ENCODE data around the gene MRO. TPM values are rescaled to one million over a fixed set of nuclear protein-coding genes. Genes with fewer than 3 reads are reported as not detected.
A peak's percentile ranks its signal among the peaks of the same experiment; 100 is the strongest.

Gene MRO
- total RNA-seq (not detected in 2 replicates), polyA plus RNA-seq (1.3 TPM in 1 of 2 replicates, not detected in the other)

- DNase-seq (ENCODE audit: low read depth in 1 of 2, low spot score in 1 of 2) = peak; percentile 89
- H3K36me3 ChIP-seq = no peaks in the 10 kb centered on the region
- peak; percentile 94 for TF ChIP-seq CTCF (IDR thresholded peaks at IDR 0.05; ENCODE audit: low read depth, low read length)
- H3K9me3 ChIP-seq (ENCODE audit: low read depth) = no peaks in the 10 kb centered on the region
- H3K4me3 ChIP-seq = peak within 1 kb of the TSS; percentile 22
- H3K27me3 ChIP-seq = no peaks in the 10 kb centered on the region
- H3K27ac ChIP-seq = no peak within 1 kb of the TSS
- peaks cover 4% of the 10 kb centered on the region for H3K4me1 ChIP-seq (ENCODE audit: low read depth)
These were observed at the start of gene MRO for GRCh38 chr18:50819728-50820378. Gene MRO, minus strand, starts transcription at chr18:50820016. Its CDS starts 10,616 bp downstream, at chr18:50809400.

DNA sequence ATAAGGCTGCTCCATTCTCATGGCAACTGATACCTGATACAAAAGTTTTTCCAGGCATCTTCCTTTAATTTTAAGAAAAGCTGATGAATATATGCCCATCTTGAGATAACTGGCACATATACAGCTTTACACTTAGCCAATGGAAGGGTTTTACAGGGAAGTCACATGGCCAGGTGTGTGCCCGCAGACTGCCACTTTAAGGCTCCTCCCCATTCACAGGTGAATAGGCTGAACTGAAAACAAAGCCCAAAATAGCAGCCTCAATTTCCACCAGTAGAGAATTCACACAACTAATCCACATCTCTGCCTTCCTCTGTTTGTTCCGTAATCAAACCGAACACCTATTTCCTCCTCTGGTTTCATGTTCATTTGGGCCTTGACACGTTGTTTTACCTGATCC lies 49.3 kb upstream of the MRO start:
- H3K9me3 ChIP-seq (ENCODE audit: low read depth) = no peaks in the 10 kb centered on the region
- no peaks in the 10 kb centered on the region for H3K27me3 ChIP-seq
- DNase-seq (ENCODE audit: low read depth in 1 of 2, low spot score in 1 of 2) = no peak
- H3K27ac ChIP-seq = no peak overlapping the region
- H3K4me3 ChIP-seq = no peak overlapping the region
- no peak for TF ChIP-seq CTCF (IDR thresholded peaks at IDR 0.05; ENCODE audit: low read depth, low read length)
- H3K4me1 ChIP-seq (ENCODE audit: low read depth) = no peaks in the 10 kb centered on the region
- H3K36me3 ChIP-seq = no peaks in the 10 kb centered on the region

GRCh38 chr18:50866765-50867164 lies 46.9 kb upstream of the MRO start:
- no peaks in the 10 kb centered on the region for H3K36me3 ChIP-seq
- H3K4me1 ChIP-seq (ENCODE audit: low read depth) = no peaks in the 10 kb centered on the region
- no peak overlapping the region for H3K27ac ChIP-seq
- no peak overlapping the region for H3K4me3 ChIP-seq
- TF ChIP-seq CTCF (IDR thresholded peaks at IDR 0.05; ENCODE audit: low read depth, low read length) = peak; percentile 23
- no peaks in the 10 kb centered on the region for H3K27me3 ChIP-seq
- DNase-seq (ENCODE audit: low read depth in 1 of 2, low spot score in 1 of 2) = peak in 1 of 2 donors; percentile 39
- H3K9me3 ChIP-seq (ENCODE audit: low read depth) = no peaks in the 10 kb centered on the region

DNA sequence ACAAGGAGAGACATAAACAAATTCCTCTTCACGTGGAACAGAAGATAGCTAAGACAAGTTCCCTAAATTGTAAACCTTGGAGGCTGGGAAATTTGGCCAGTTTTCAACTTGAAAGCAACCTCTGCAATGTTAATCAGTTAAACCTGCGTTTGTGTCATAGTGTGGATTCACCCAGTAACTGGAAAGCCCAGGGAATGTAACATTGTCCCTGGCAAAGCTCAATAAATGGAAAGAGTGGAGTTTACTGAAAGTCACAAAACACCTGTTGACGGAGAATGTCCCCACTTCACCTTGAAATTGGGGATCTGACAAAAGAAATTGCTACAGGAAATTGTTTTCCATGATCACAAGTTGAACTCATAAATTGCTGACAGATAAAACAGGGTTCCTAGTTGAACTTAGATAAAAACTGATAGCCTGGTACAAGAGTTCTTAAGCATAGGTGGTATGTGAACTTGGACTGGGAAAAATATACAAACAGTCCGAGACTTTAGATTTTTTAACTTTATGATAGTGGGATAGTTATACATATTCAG lies 44.1 kb upstream of the MRO start:
- Histone ChIP-seq H3K4me1 (ENCODE audit: low read depth) (no peaks in the 10 kb centered on the region), H3K36me3 (no peaks in the 10 kb centered on the region), H3K9me3 (ENCODE audit: low read depth) (no peaks in the 10 kb centered on the region), H3K4me3 (no peak overlapping the region), H3K27ac (no peak overlapping the region), H3K27me3 (no peaks in the 10 kb centered on the region)
- TF ChIP-seq CTCF (IDR thresholded peaks at IDR 0.05; ENCODE audit: low read depth, low read length) = no peak
- no peak for DNase-seq (ENCODE audit: low read depth in 1 of 2, low spot score in 1 of 2)

DNA sequence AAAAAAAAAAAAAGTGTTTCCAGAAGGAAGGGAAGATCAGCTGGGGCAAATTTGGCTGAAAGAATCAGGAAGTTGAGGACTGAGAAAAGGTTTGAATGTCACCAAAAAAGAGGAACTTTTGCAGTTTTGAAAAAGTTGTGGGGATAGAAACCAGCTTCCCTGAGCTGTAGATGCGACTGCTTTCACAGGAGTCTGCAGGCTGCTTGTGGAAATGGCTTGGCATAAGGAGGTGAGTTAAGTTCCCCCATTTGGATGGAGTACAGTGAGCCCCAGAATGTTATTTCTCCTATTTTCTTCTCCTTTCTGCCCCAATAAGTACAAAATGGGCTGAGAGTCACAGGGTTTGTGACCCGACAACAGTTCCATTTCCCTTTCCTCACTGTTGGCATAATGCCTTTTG lies 42.6 kb upstream of the MRO start:
- TF ChIP-seq CTCF (IDR thresholded peaks at IDR 0.05; ENCODE audit: low read depth, low read length) = no peak
- DNase-seq (ENCODE audit: low read depth in 1 of 2, low spot score in 1 of 2) = no peak
- H3K4me1 ChIP-seq (ENCODE audit: low read depth) = no peaks in the 10 kb centered on the region
- no peak overlapping the region for H3K4me3 ChIP-seq
- no peaks in the 10 kb centered on the region for H3K27me3 ChIP-seq
- no peaks in the 10 kb centered on the region for H3K9me3 ChIP-seq (ENCODE audit: low read depth)
- no peaks in the 10 kb centered on the region for H3K36me3 ChIP-seq
- H3K27ac ChIP-seq = no peak overlapping the region
